IPS-11a (cell line): Measurements from ENCODE around the gene CCDC196.
"Not testable (repeated sequence)": the region's sequence is repeated elsewhere in the genome, so short reads cannot be mapped to it uniquely, and the experiment has no call there.

Source experiments
- H3K4me3 ChIP-seq: one replicate; pipeline ENCODE4 v1.5.1; 2013; ENCODE audit warnings: low read depth, low read length, control low read depth

The CCDC196 gene

DNA sequence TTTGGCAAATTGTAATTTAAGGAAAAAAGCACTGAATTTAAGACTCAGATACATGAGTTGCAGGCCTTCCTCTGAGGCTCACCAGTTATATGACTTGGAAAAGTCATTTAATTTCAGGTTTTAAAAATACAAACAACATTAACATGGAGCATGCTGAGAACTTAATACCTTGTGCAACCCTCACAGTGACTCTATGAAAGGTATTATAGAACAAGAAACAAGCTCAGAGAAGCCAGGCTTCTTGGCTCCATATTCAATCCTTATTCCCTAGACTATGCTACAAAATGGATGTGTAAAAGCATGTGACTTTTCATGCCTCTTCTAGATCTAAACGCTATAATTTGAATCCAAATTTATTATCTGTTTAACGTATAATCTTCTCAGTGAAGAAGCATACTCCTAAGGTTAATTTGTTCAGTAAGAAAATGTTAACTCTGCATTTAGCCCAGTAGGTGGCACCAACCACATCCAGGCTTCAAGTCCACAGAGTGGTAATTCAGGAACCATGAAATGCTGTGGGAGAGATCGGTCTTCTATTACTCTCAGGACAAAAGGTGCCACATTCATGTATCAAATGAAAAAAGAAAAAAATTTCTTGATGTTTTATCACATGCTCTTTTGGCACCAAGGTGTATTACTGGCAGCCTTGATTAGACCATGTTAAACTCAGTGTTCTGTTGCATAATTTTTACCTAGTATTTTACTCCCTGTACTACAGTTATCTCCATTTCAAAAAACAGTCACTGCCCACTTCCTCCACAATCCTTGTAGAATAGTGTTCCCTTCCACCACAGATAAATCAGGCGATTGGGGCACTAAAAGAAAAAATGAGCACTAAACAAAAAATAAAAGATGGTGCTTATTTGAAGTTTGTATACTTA lies 9.3 kb downstream of the CCDC196 start:
- H3K4me3 ChIP-seq: no peak overlapping the region

DNA sequence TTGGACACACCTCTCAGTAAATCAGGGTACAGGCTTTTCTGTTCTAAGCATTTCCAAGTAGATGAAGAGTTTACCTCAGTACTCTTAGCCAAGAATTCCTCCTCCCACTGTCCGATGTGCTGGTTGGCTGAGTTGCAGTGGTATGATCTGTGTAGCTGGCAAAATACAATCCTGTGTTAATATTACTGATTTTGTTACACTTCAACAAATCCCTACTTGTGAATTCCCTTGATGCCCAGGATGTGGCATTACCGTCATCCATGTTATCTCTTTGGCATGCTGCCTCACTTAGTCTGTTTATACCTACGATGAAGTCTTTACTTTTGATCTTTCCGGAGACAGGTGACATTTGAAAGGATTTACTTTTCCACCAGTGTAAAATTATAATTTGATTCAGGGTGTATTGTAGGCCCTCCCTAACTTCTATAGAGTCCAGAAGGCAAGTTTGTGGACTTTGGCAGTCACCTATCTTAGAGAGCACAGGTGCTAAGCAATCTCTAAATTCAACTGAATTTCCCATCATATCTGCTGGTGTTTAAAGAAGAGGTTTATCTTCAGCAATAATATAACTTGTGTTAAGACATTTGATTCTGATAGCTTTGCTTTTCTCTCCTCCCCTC lies 10.1 kb downstream of the CCDC196 start:
- no peak overlapping the region for H3K4me3 ChIP-seq

GRCh38 chr14:66496911-66497310 lies 10.7 kb downstream of the CCDC196 start:
- H3K4me3 ChIP-seq: no peak overlapping the region

DNA sequence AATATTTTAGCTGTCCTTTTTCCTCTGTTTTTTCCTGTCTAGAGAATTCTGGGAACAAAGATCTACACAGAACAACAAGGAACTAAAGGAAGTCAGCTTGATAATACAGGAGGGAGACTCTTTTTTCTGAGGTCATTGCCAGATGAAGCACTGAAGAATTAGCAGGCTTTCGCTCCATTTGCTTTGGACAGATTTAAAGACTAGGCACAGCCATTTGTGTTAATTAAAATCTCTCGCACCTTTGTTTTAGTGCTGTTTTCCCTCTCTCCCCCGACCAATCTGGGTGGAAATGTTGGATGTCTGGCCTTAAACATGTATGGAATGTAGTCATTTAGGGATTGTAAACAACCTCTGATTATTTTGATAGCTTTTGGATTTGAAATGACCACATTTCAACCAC lies 12.1 kb downstream of the CCDC196 start:
- no peak overlapping the region for H3K4me3 ChIP-seq

DNA sequence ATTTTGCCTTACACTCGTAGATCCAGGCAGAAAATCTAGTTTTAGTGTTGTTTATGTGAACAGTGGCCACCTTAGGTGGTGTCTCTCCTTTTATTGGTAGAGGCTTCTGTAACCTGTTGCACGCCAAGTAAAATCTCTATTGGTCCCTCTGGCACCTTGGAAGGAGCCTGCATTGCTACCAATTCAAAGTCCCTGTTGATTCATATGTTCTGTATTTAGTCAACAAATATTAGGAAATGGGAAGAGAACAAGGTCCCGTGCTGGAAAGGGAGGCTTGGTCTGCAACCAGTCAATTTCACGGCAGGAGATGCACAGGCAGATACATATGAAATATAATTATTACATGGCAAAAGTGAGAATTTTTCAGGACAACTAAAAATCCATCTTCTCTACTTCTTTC lies 15.4 kb downstream of the CCDC196 start:
- no peak overlapping the region for H3K4me3 ChIP-seq

- H3K4me3 ChIP-seq: not testable (repeated sequence)
Measured at GRCh38 chr14:66502836-66503235, 16.7 kb downstream of the CCDC196 start.

- no peak overlapping the region for H3K4me3 ChIP-seq
Measured at GRCh38 chr14:66503532-66503931, 17.4 kb downstream of the CCDC196 start.

GRCh38 chr14:66507181-66507721 lies 21.1 kb downstream of the CCDC196 start:
- H3K4me3 ChIP-seq: peak overlapping the region; percentile 98

DNA sequence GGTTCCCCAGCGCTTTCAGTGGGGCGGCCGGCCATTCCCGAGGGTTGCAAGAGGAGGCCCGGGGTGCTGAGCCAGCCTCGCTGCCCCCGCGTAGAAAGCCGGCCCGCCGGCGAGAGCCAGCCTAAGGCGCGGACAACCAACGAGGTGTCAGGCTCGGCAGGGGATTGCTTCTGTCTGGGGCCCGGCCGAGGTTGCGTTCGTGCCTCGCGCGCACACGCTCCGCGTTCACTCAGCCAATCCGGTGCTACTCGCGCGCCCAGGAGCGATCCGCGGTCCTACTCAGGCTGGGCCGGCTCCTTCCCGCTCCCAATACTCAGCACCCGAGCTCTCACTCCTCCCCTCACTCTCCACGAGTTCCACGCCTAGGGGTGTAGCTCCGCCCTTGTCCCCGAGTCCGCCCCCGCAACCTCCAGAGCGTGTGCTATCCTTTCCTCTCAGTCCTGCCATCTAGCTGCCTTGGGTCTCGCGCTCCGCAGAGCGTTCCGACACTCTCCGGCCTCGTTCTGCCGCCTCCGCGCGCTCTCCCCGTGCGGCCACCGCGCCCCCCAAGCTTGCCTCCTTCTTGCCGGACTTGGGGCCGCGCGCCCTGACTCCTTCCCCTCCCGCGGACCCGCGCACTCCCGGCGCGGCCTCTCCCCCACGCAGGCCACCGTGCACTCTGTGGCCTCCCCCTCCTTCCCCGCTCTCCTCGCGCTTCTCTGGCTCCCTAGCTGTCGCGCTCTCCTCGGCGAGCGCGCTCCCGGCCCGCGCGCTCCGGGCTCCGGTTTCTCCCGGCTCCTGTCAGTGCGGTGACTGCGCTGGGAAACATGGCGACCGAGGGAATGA lies 21.8 kb downstream of the CCDC196 start, which contains the start of gene GPHN:
GPHN (plus strand) TSS at position 426 of the 825 bp plus-strand sequence.
- H3K4me3 ChIP-seq: peak within 1 kb of the TSS; percentile 98

DNA sequence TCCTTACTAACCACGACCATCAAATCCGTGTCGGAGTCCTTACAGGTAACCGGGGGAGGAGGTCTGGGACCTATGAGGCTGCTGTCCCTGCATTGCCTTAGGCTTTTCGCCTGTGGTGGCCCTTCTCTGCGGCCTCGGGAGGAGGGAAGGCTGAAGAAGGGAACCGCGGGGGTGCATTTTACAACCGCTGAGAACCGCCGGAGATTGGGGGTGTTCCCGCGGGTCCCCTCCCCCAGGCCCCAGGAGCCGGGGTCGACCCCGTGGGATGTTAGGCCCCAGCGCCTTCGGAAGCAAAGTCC lies 22.3 kb downstream of the CCDC196 start:
- peak overlapping the region; percentile 98 for H3K4me3 ChIP-seq

- H3K4me3 ChIP-seq: peak overlapping the region; percentile 98
Measured at GRCh38 chr14:66508846-66509621, 22.9 kb downstream of the CCDC196 start.

- H3K4me3 ChIP-seq: peak overlapping the region; percentile 98
Measured at GRCh38 chr14:66509874-66510273, 23.7 kb downstream of the CCDC196 start.

DNA sequence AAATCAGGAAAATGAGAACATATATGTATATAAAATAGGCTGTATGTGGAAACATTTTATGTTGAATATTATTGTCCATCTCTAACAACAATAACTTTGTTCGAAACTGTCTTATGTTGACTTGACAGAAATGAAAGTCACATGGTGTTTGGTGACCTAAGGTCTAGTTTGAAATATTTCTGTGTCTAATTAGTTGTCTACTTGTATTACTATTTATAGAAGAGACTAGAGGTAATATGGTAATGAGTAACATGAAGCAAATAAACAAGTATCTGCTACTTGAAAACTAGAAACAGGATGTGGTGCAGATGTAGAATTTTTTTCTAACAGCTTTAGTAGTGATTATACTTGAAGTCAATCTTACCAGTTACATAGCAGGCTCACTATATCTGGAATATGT lies 25.7 kb downstream of the CCDC196 start:
- no peak overlapping the region for H3K4me3 ChIP-seq

DNA sequence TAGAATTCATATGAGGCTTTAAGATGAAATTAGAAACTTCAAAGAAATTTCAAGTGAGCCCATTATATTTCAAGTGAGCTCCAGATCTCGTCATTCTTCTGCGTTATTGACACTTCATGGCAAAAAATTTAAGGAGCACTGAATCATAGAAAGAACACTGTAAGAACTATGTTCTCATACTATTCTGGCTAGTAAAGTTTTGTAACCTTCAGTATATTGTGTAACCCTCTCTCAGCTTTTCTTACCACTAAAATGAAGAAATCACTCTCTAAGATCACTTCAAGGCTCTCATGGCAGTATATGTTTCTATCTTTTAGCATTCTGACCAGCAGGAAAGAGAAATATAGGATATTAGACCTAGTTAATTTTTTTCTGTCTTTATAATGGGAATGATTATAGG lies 28.0 kb downstream of the CCDC196 start:
- H3K4me3 ChIP-seq: no peak overlapping the region

DNA sequence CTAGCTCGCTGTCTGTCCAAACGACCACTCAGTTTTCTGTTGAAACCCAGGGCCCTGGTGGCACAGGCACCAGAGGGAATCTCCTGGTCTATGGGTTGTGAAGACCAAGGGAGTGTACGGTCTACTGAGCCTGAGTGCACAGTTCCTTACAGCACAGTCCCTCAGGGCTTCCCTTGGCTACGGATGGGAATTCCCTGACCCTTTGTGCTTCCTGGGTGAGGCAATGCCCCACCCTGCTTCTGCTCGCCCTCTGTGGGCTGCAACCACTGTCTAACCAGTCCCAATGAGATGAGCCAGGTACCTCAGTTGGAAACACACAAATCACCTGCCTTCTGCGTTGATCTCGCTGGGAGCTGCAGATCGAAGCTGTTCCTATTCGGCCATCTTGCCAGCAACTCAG lies 44.4 kb downstream of the CCDC196 start:
- no peak overlapping the region for H3K4me3 ChIP-seq

GRCh38 chr14:66539034-66539433 lies 52.9 kb downstream of the CCDC196 start:
- no peak overlapping the region for H3K4me3 ChIP-seq

DNA sequence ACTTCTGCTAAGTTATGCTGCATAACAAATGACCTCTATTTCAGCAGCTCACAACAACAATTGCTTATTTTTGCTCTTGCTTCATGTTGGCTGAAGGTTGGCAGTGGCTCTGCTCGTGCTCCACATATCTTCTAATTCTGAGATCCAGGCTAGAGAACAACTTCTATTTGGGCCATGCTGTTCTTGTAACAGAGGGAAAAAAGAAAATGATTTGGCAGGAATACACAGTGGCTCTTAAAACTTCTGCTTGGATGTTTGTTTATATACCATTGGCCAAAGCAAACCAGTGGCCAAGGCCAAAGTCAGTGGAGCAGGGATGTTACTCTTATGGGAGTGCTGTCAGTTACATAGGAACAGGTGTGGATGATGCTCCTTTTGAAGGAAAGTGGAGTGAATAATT lies 53.9 kb downstream of the CCDC196 start:
- no peak overlapping the region for H3K4me3 ChIP-seq

GRCh38 chr14:66541627-66542026 lies 55.5 kb downstream of the CCDC196 start:
- H3K4me3 ChIP-seq: no peak overlapping the region

- H3K4me3 ChIP-seq: no peak overlapping the region
Measured at GRCh38 chr14:66543996-66544395, 57.8 kb downstream of the CCDC196 start.

DNA sequence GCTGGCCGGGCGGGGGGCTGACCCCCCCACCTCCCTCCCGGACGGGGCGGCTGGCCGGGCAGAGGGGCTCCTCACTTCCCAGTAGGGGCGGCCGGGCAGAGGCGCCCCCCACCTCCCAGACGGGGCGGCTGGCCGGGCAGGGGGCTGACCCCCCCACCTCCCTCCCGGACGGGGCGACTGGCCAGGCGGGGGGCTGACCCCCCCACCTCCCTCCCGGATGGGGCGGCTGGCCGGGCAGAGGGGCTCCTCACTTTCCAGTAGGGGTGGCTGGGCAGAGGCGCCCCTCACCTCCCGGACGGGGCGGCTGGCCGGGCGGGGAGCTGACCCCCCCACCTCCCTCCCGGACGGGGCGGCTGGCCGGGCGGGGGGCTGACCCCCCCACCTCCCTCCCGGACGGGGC lies 59.0 kb downstream of the CCDC196 start:
- H3K4me3 ChIP-seq: not testable (repeated sequence)

- H3K4me3 ChIP-seq: not testable (repeated sequence)
Measured at GRCh38 chr14:66545751-66546150, 59.6 kb downstream of the CCDC196 start.
